ENCODE results near the gene SLC1A2. TPM values are rescaled to one million over a fixed set of nuclear protein-coding genes. Genes with fewer than 3 reads are reported as not detected.

The SLC1A2 gene
- total and polyA plus RNA-seq, 2 donors (not counting 3 experiments of a cell fraction or from before 2014, with no cell fraction given): not detected

DNA sequence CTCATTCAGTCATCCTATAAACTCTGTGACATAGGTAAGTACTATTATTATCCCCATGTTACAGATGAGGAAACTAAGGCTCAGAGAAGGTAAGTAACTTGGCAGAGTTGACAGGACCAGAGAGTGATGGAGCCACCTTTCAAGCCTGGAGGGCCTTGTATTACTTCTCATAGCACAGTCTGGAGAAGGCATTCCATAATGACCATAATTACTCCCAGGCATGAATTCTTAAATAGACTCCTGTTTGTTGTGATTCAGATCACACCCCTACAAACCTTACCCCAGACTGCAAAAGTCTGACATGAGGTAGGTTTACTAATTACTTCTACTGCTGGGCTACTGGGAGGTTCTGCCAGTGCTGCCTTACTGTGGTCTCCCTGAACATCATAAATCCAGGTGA lies 203.4 kb downstream of the SLC1A2 start:
- POLR2A ChIA-PET: no interaction called here
- Histone ChIP-seq H3K4me3 (replicated peaks in 1 of 3; ENCODE audit: insufficient read depth in 1 of 3, low read depth in 1 of 3, low read length in 3 of 3) (no peak overlapping the region), H3K9me3 (replicated peaks; ENCODE audit: control insufficient read depth, insufficient read depth, low read length) (no peaks in the 10 kb centered on the region), H3K9ac (replicated peaks; ENCODE audit: extremely low read depth, insufficient read depth, low read length) (no peak overlapping the region), H2AFZ (ENCODE audit: low read depth, low read length) (no peak overlapping the region), H4K20me1 (replicated peaks; ENCODE audit: control insufficient read depth, extremely low read depth, insufficient read depth, low read length) (no peaks in the 10 kb centered on the region), H3K27ac (ENCODE audit: insufficient read depth, low read depth, low read length) (no peak overlapping the region), H3K79me2 (ENCODE audit: control insufficient read depth, insufficient read depth, low read length) (peaks cover 1% of the 10 kb centered on the region), H3K27me3 (ENCODE audit: control insufficient read depth in 2 of 2, insufficient read depth in 2 of 2, low read length in 2 of 2) (no peaks in the 10 kb centered on the region), H3K9me1 (replicated peaks; ENCODE audit: control insufficient read depth, extremely low read depth, insufficient read depth, low read length) (no peaks in the 10 kb centered on the region), H3K36me3 (ENCODE audit: control insufficient read depth in 2 of 2, extremely low read depth in 1 of 2, insufficient read depth in 2 of 2, low read length in 2 of 2) (peaks cover 0 to 5% of the 10 kb centered on the region in 2 experiments), H3K4me2 (ENCODE audit: insufficient read depth, low read length) (no peak overlapping the region), H3K4me1 (ENCODE audit: control insufficient read depth, extremely low read depth, insufficient read depth, low read length) (peaks cover 9% of the 10 kb centered on the region)
- CTCF ChIA-PET: no interaction called here
- intact Hi-C loops (cut with micrococcal nuclease): no loop called here
- no TSS peak for BruUV-seq (replicated peaks)
- dilution Hi-C loops (cut with MboI; ENCODE audit: extremely low pct_ligation_motif_present, low sequenced_read_pairs): no loop called here
- DNase-seq (ENCODE audit: low read depth, low spot score) (no peak), FAIRE-seq (no peak)
- TF ChIP-seq GATA2 (IDR thresholded peaks at IDR 0.05; ENCODE audit: insufficient read depth, insufficient read length, low read depth, low read length): no peak
- TF ChIP-seq MYC (IDR thresholded peaks at IDR 0.05; ENCODE audit: low read depth, low read length): no peak
- no peak for TF ChIP-seq JUN (IDR thresholded peaks at IDR 0.05; ENCODE audit: borderline replicate concordance, insufficient read depth, insufficient read length, low read depth)
- TF ChIP-seq POLR2AphosphoS5 (IDR thresholded peaks at IDR 0.05; ENCODE audit: insufficient read depth, low read depth, low read length): no peak
- TF ChIP-seq POLR2A (IDR thresholded peaks at IDR 0.05; ENCODE audit: low read depth, low read length): no peak
- no peak for TF ChIP-seq EZH2 (IDR thresholded peaks at IDR 0.05; ENCODE audit: borderline replicate concordance, low read depth, low read length, severe bottlenecking)
- TF ChIP-seq, protein P1, sequence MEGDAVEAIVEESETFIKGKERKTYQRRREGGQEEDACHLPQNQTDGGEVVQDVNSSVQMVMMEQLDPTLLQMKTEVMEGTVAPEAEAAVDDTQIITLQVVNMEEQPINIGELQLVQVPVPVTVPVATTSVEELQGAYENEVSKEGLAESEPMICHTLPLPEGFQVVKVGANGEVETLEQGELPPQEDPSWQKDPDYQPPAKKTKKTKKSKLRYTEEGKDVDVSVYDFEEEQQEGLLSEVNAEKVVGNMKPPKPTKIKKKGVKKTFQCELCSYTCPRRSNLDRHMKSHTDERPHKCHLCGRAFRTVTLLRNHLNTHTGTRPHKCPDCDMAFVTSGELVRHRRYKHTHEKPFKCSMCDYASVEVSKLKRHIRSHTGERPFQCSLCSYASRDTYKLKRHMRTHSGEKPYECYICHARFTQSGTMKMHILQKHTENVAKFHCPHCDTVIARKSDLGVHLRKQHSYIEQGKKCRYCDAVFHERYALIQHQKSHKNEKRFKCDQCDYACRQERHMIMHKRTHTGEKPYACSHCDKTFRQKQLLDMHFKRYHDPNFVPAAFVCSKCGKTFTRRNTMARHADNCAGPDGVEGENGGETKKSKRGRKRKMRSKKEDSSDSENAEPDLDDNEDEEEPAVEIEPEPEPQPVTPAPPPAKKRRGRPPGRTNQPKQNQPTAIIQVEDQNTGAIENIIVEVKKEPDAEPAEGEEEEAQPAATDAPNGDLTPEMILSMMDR (IDR thresholded peaks at IDR 0.05; ENCODE audit: extremely low read depth in 1 of 2, insufficient read depth in 1 of 2, low read depth in 1 of 2, low read length in 2 of 2): no peak
- TF ChIP-seq FOS (IDR thresholded peaks at IDR 0.05; ENCODE audit: borderline replicate concordance, insufficient read depth, low read length): no peak
- TF ChIP-seq, protein P2, sequence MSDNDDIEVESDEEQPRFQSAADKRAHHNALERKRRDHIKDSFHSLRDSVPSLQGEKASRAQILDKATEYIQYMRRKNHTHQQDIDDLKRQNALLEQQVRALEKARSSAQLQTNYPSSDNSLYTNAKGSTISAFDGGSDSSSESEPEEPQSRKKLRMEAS (IDR thresholded peaks at IDR 0.05; ENCODE audit: insufficient read depth, insufficient read length): no peak

Data from endothelial cell of umbilical vein (primary cell).